ENCODE data around the gene HDAC3.
A peak's percentile ranks its signal among the peaks of the same experiment; 100 is the strongest.

The HDAC3 gene

GRCh38 chr5:141669520-141669919 lies 32.9 kb upstream of the HDAC3 start:
- TF ChIP-seq CTCF (IDR thresholded peaks at IDR 0.05; ENCODE audit: low read depth, low read length) = no peak
- DNase-seq (ENCODE audit: low read depth in 2 of 2) = no peak
- no peak overlapping the region for H3K4me3 ChIP-seq (replicated peaks in 1 of 2; ENCODE audit: low read depth in 2 of 2, low read length in 2 of 2)

- H3K4me3 ChIP-seq (replicated peaks in 1 of 2; ENCODE audit: low read depth in 2 of 2, low read length in 2 of 2) = no peak overlapping the region
- no peak for DNase-seq (ENCODE audit: low read depth in 2 of 2)
- TF ChIP-seq CTCF (IDR thresholded peaks at IDR 0.05; ENCODE audit: low read depth, low read length) = no peak
These were observed 32.1 kb upstream of the HDAC3 start for GRCh38 chr5:141668601-141669265.

- TF ChIP-seq CTCF (IDR thresholded peaks at IDR 0.05; ENCODE audit: low read depth, low read length) = no peak
- no peak overlapping the region for H3K4me3 ChIP-seq (replicated peaks in 1 of 2; ENCODE audit: low read depth in 2 of 2, low read length in 2 of 2)
- DNase-seq (ENCODE audit: low read depth in 2 of 2) = no peak
These were observed 29.6 kb upstream of the HDAC3 start for GRCh38 chr5:141665995-141666940.

- TF ChIP-seq CTCF (IDR thresholded peaks at IDR 0.05; ENCODE audit: low read depth, low read length) = peak; percentile 95
- DNase-seq (ENCODE audit: low read depth in 2 of 2) = peak; percentile 74 to 76
- H3K4me3 ChIP-seq (replicated peaks in 1 of 2; ENCODE audit: low read depth in 2 of 2, low read length in 2 of 2) = no peak overlapping the region
These were observed 28.2 kb upstream of the HDAC3 start for GRCh38 chr5:141664733-141665461.

GRCh38 chr5:141663506-141663905 lies 26.9 kb upstream of the HDAC3 start:
- no peak overlapping the region for H3K4me3 ChIP-seq (replicated peaks in 1 of 2; ENCODE audit: low read depth in 2 of 2, low read length in 2 of 2)
- no peak for TF ChIP-seq CTCF (IDR thresholded peaks at IDR 0.05; ENCODE audit: low read depth, low read length)
- DNase-seq (ENCODE audit: low read depth in 2 of 2) = no peak

GRCh38 chr5:141662028-141662427 lies 25.4 kb upstream of the HDAC3 start:
- no peak overlapping the region for H3K4me3 ChIP-seq (replicated peaks in 1 of 2; ENCODE audit: low read depth in 2 of 2, low read length in 2 of 2)
- DNase-seq (ENCODE audit: low read depth in 2 of 2) = no peak
- no peak for TF ChIP-seq CTCF (IDR thresholded peaks at IDR 0.05; ENCODE audit: low read depth, low read length)
